Fibroblast of mammary gland (primary cell): ENCODE data around the gene PNLIPRP1.

Experiments
- DNase-seq: peaks from one replicate; pipeline ENCODE4 v3.0.0-alpha.2; 2010; ENCODE audit warnings: low read depth
- H3K4me3 ChIP-seq: 2 replicates; pipeline ENCODE4 v1.5.1; 2011; ENCODE audit warnings: low read depth, mild to moderate bottlenecking, low read length, moderate library complexity; ENCODE audit not compliant: control insufficient read depth
- CTCF ChIP-seq: conservative IDR thresholded peaks from 2 replicates; pipeline ENCODE4 v1.5.1; 2011; ENCODE audit warnings: low read depth, low read length, inconsistent platforms; ENCODE audit not compliant: control insufficient read depth, insufficient read depth

The PNLIPRP1 gene

GRCh38 chr10:116608686-116609594 lies 18.2 kb downstream of the PNLIPRP1 start:
- no peak for TF ChIP-seq CTCF
- DNase-seq = no peak
- H3K4me3 ChIP-seq = no peak overlapping the region

GRCh38 chr10:116610443-116611152 lies 19.8 kb downstream of the PNLIPRP1 start:
- TF ChIP-seq CTCF = no peak
- no peak overlapping the region for H3K4me3 ChIP-seq
- DNase-seq = no peak

DNA sequence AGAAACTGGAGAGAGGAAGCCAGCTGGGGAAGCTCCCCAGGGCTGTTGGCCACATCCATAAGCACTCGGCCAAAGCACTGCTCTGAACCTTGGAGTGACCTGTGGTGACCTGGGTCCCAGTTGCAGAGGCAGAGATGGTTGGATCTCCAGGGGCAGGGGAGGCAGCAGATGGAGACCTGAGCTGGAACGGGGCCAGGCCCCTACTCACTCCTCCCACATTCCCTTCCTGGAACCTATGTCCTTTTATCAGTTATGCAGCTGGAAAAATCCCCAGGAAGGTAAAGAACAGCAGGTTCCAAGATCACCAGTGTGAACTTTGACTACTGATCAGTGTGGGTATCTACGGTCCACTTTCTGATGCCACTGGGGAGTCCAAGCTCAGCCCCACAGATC lies 20.4 kb downstream of the PNLIPRP1 start:
- H3K4me3 ChIP-seq = no peak overlapping the region
- TF ChIP-seq CTCF = no peak
- DNase-seq = no peak

- DNase-seq = no peak
- no peak overlapping the region for H3K4me3 ChIP-seq
- TF ChIP-seq CTCF = no peak
These were observed 21.5 kb downstream of the PNLIPRP1 start for GRCh38 chr10:116612107-116612769.

DNA sequence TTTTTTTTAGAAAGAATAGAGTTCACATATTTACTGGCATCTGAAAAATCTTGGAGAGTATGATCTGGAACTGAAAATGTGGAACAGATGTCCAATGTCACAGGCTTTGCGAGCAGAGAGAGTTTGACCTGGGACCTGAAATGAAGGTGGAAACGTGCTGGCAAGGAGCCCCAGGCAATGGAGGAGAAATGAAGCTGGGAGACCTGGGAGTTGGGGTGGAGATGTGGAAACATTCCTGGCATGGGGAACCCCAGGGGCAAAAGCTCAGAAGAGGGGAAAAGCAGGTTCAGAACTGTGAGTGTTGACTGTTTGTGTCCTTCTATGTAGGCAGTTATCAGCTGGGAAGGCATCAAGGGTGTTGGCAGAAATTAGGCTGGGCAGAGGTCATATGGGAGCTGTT lies 22.7 kb downstream of the PNLIPRP1 start:
- H3K4me3 ChIP-seq = no peak overlapping the region
- TF ChIP-seq CTCF = no peak
- DNase-seq = no peak

GRCh38 chr10:116614796-116615195 lies 24.0 kb downstream of the PNLIPRP1 start:
- DNase-seq = no peak
- no peak for TF ChIP-seq CTCF
- H3K4me3 ChIP-seq = no peak overlapping the region
